HepG2 (cell line): ENCODE data around the gene FAM117A. TPM values are rescaled to one million over a fixed set of nuclear protein-coding genes. Genes with fewer than 3 reads are reported as not detected.

Experiments used
- ATAC-seq: fragments of 200-7000 bp; cut with Tn5 transposase; 3 replicates; pipeline ENCODE4 v1.9.1; 2020; ENCODE audit warnings: mild to moderate bottlenecking, moderate library complexity
- BruUV-seq: library from RNA; stranded (reverse); fragments of 400-500 nt; replicated peaks from 2 replicates; lab custom pipeline; 2021; lab: Mats Ljungman, UMichigan
- CTCF ChIA-PET: fragments of 300-600 bp; formaldehyde crosslinking; extraction: SDS; loops from one replicate; lab custom pipeline; 2021; ENCODE audit warnings: low total read pairs, inconsistent platforms, low intra/inter-chr PET ratio; lab: Yijun Ruan, JAX
- POLR2A ChIA-PET: fragments of 350-600 bp; sonication (Branson Sonifier 250); formaldehyde crosslinking; loops from one replicate; lab custom pipeline; 2020; ENCODE audit warnings: antibody characterized with exemption, inconsistent platforms; lab: Yijun Ruan, JAX
- DNase-seq: peaks from one replicate; pipeline ENCODE4 v3.0.0-alpha.2; 2015; ENCODE audit warnings: low spot score
- FAIRE-seq: peaks from 3 replicates; lab custom pipeline; 2011; peaks lifted over from hg19 to GRCh38; lab: Jason Lieb, UNC
- H2AFZ ChIP-seq: one replicate; pipeline ENCODE4 v1.6.1; 2011; ENCODE audit warnings: low read length, inconsistent platforms
- H3K27ac ChIP-seq: fragments of 300-600 bp; 3 replicates; pipeline ENCODE4 v1.8.0; 2011; ENCODE audit warnings: mixed run types, mild to moderate bottlenecking, mixed read lengths, low read length, inconsistent platforms; ENCODE audit not compliant: insufficient read depth; ENCODE audit errors: extremely low read length
- H3K27me3 ChIP-seq, 2 experiments: fragments of 200-600 bp in 1 of 2; 2 replicates in 1 of 2; 3 replicates in 1 of 2; pipeline versions ENCODE4 v1.6.0 to v1.8.0; 2011; ENCODE audit warnings: low read length in 2 of 2, mild to moderate bottlenecking in 2 of 2, moderate library complexity in 2 of 2, inconsistent platforms in 1 of 2; ENCODE audit not compliant: insufficient read depth in 2 of 2, control insufficient read depth in 1 of 2
- H3K36me3 ChIP-seq, 2 experiments: fragments of 200-600 bp in 1 of 2; replicated peaks in 1 of 2; 2 replicates in 1 of 2; 3 replicates in 1 of 2; pipeline versions ENCODE4 v1.5.1 to v1.8.0; 2011; ENCODE audit warnings: low read length in 2 of 2, inconsistent platforms in 1 of 2; ENCODE audit not compliant: insufficient read depth in 2 of 2, control insufficient read depth in 1 of 2
- H3K4me1 ChIP-seq: 2 replicates; pipeline ENCODE4 v1.5.1; 2012; ENCODE audit warnings: low read length, inconsistent platforms; ENCODE audit not compliant: insufficient read depth
- H3K4me2 ChIP-seq: 2 replicates; pipeline ENCODE4 v1.6.0; 2011; ENCODE audit warnings: low read depth, low read length, inconsistent platforms
- H3K4me3 ChIP-seq, 3 experiments: fragments of 200-600 bp in 1 of 3; sonication (generic), shearing (Covaris generic) in 1 of 3; replicated peaks in 1 of 3; 2 replicates each; pipeline ENCODE4 v1.5.1; 2011 to 2016; ENCODE audit warnings: low read length in 3 of 3, inconsistent platforms in 2 of 3, low read depth in 2 of 3, mild to moderate bottlenecking in 2 of 3, control low read depth in 1 of 3, mixed read lengths in 1 of 3; ENCODE audit not compliant: insufficient read depth in 1 of 3
- H3K79me2 ChIP-seq: one replicate; pipeline ENCODE4 v1.6.1; 2011; ENCODE audit warnings: low read length, inconsistent platforms; ENCODE audit not compliant: insufficient read depth
- H3K9ac ChIP-seq: 2 replicates; pipeline ENCODE4 v1.6.0; 2011; ENCODE audit warnings: mild to moderate bottlenecking, low read depth, low read length, inconsistent platforms; ENCODE audit not compliant: insufficient read depth
- H3K9me3 ChIP-seq: 2 replicates; pipeline ENCODE4 v1.5.1; 2012; ENCODE audit warnings: mild to moderate bottlenecking, low read length
- H4K20me1 ChIP-seq: 2 replicates; pipeline ENCODE4 v1.6.0; 2011; ENCODE audit warnings: inconsistent platforms, mild to moderate bottlenecking, low read length, moderate library complexity; ENCODE audit not compliant: insufficient read depth
- ARHGAP35 ChIP-seq: sonication (generic); formaldehyde crosslinking; IDR thresholded peaks from 2 replicates; pipeline ENCODE4 v1.9.0; 2022; ENCODE audit warnings: mild to moderate bottlenecking, inconsistent platforms, moderate library complexity, missing genetic modification reagents, borderline replicate concordance
- CCAR2 ChIP-seq: fragments of 200-400 bp; formaldehyde crosslinking; optimal IDR thresholded peaks from 2 replicates; pipeline ENCODE3; 2018; ENCODE audit warnings: low read depth, mild to moderate bottlenecking, low read length, moderate library complexity
- GLI4 ChIP-seq: sonication (generic); formaldehyde crosslinking; IDR thresholded peaks from 2 replicates; pipeline ENCODE4 v1.5.1; 2020; ENCODE audit warnings: missing genetic modification reagents, mild to moderate bottlenecking, moderate library complexity, borderline replicate concordance
- HHEX ChIP-seq: IDR thresholded peaks from 2 replicates; pipeline ENCODE4 v1.6.1; 2016; ENCODE audit warnings: control low read depth
- ONECUT2 ChIP-seq: sonication (generic); formaldehyde crosslinking; IDR thresholded peaks from 2 replicates; pipeline ENCODE4 v1.4.0; 2020; ENCODE audit warnings: missing genetic modification reagents
- ZNF34 ChIP-seq: sonication (generic); formaldehyde crosslinking; IDR thresholded peaks from 2 replicates; pipeline ENCODE4 v1.4.0; 2020; ENCODE audit warnings: mild to moderate bottlenecking, missing genetic modification reagents, borderline replicate concordance
- ZNF367 ChIP-seq: sonication (generic); formaldehyde crosslinking; IDR thresholded peaks from 2 replicates; pipeline ENCODE4 v1.4.0; 2020; ENCODE audit warnings: missing genetic modification reagents, borderline replicate concordance
- WGBS: methylation state at CpG from one replicate; pipeline ENCODE4 v1.1.6; 2017; ENCODE audit warnings: low lambda C conversion rate; 5-methylcytosine and 5-hydroxymethylcytosine counted together
- in situ Hi-C: cut with HindIII; loops from 2 replicates; pipeline ENCODE4 v1.10.0; 2017; ENCODE audit warnings: low pct_unique_long_range_greater_than_20kb; ENCODE audit not compliant: extremely low pct_ligation_motif_present
- intact Hi-C: fragments of 100-400 bp; cut with micrococcal nuclease; formaldehyde crosslinking; loops from one replicate; pipeline ENCODE4 v1.10.0; 2022; ENCODE audit not compliant: unreplicated experiment
- polyA plus RNA-seq, 8 experiments: library from polyadenylated mRNA; depleted of rRNA in 3 of 8; stranded (reverse) in 7 of 8; unstranded in 1 of 8; fragments of >200 nt; fragmentation: Illumina TruSeq in 4 of 8; extraction: Trizol in 4 of 8; gene quantifications; 2 replicates each; pipeline versions ENCODE4 v1.2.1 to v1.2.3, GENCODE V29; 2011 to 2016; ENCODE audit warnings: low read depth in 4 of 8, missing spikeins in 1 of 8, mixed read lengths in 1 of 8; ENCODE audit not compliant: insufficient read depth in 1 of 8
- total RNA-seq, 5 experiments: library from RNA; depleted of rRNA; stranded (reverse); fragments of >200 nt; fragmentation: Illumina TruSeq; extraction: Trizol; gene quantifications; 2 replicates each; pipeline ENCODE4 v1.2.3, GENCODE V29; 2016; ENCODE audit warnings: low read depth in 1 of 5
- TF ChIP-seq, protein P1 (sequence below): IDR thresholded peaks from 2 replicates; pipeline ENCODE4 v1.6.1; 2016; ENCODE audit warnings: missing compliant biosample characterization, missing genetic modification reagents, borderline replicate concordance
- TF ChIP-seq, protein P2 (sequence below): sonication (generic); formaldehyde crosslinking; IDR thresholded peaks from 2 replicates; pipeline ENCODE4 v1.4.0; 2020; ENCODE audit warnings: missing genetic modification reagents, low read depth, mild to moderate bottlenecking, borderline replicate concordance

FAM117A gene
- total and polyA plus RNA-seq, 2 of the 13 experiments (the other 11 are each of a cell fraction or from before 2014, with no cell fraction given): 12.1 to 19.8 TPM

DNA sequence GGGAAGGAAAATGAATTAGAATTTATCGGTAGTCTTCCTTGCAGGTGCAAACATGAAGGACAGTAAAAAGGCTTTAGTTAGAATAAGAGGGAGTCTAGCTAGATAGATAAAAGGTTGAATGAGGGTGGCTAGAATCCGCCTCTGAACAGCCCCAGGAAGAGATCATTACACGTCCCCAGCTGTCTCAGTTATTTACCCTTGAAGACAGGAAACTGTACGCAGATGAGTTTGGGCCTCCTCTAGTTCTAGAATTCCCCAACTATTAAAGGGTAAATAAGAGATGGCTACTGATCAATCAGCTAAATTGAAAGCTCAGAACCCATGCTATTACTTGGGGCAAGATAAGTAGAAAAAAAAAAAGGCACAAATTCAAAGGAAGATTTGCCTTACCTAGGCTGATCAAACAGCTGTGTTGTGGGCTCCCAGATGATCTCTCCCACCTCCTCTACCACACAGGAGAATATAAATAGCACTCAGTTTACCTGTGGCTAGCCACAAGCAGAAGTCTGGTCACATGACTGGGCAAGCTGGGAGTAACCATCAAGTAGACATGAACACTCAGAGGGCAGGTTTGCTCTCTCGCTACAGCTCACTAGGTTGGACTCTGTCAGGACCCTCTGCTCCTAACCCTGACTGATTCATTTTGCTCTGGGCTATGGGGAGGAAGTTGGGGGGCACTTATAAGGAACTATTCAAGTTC lies 17.0 kb downstream of the FAM117A start:
- BruUV-seq: no TSS peak
- peak overlapping the region; percentile 51 for H3K27ac ChIP-seq
- no peak for FAIRE-seq

More for the DNA sequence above, 17.0 kb downstream of the FAM117A start:
- TF ChIP-seq, protein P1, sequence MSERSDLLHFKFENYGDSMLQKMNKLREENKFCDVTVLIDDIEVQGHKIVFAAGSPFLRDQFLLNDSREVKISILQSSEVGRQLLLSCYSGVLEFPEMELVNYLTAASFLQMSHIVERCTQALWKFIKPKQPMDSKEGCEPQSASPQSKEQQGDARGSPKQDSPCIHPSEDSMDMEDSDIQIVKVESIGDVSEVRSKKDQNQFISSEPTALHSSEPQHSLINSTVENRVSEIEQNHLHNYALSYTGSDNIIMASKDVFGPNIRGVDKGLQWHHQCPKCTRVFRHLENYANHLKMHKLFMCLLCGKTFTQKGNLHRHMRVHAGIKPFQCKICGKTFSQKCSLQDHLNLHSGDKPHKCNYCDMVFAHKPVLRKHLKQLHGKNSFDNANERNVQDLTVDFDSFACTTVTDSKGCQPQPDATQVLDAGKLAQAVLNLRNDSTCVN: no peak
- TF ChIP-seq HHEX (no peak), ONECUT2 (no peak), ARHGAP35 (CRISPR knock-in tag) (no peak), CCAR2 (no peak), ZNF34 (CRISPR knock-in tag) (no peak), GLI4 (CRISPR knock-in tag) (no peak), ZNF367 (no peak)
- TF ChIP-seq, protein P2, sequence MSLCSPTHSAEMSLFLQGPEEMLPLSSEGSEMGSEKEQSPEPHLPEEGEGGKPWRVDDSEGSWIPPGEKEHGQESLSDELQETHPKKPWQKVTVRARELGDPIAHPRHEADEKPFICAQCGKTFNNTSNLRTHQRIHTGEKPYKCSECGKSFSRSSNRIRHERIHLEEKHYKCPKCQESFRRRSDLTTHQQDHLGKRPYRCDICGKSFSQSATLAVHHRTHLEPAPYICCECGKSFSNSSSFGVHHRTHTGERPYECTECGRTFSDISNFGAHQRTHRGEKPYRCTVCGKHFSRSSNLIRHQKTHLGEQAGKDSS (CRISPR knock-in tag): no peak
- TF ChIP-seq, all 625 proteins: peak for 0
- DNase-seq (no peak), ATAC-seq (peak; percentile 59)
- H3K4me3 ChIP-seq: no peak overlapping the region
- H4K20me1 ChIP-seq: no peaks in the 10 kb centered on the region
- H3K9me3 ChIP-seq: no peaks in the 10 kb centered on the region
- H2AFZ ChIP-seq: no peak overlapping the region
- H3K36me3 ChIP-seq: peaks cover 3 to 7% of the 10 kb centered on the region in 2 experiments; a peak in 4 of 5 replicates
- 81% methylated on average over 5 of the region's 5 CpGs for WGBS
- intact Hi-C loops (no loop called here), in situ Hi-C loops (no loop called here)
- H3K4me2 ChIP-seq: peak overlapping the region; percentile 47; the same call in 1 of the 2 replicates
- no peaks in the 10 kb centered on the region for H3K79me2 ChIP-seq
- H3K4me1 ChIP-seq: peaks cover 58% of the 10 kb centered on the region
- no peak overlapping the region for H3K9ac ChIP-seq
- CTCF ChIA-PET: no interaction called here
- POLR2A ChIA-PET: interaction anchor here (1.1 to 5.8 kb wide), 5 partner anchors 11 to 41 kb away, joined by 3 to 83 read pairs (median 8); partner anchors contain the start of genes FAM117A, KAT7 and SLC35B1
- H3K27me3 ChIP-seq: no peaks in the 10 kb centered on the region
